ENCODE data around the gene TKT.
"Not testable (repeated sequence)": the region's sequence is repeated elsewhere in the genome, so short reads cannot be mapped to it uniquely, and the experiment has no call there.

DNA sequence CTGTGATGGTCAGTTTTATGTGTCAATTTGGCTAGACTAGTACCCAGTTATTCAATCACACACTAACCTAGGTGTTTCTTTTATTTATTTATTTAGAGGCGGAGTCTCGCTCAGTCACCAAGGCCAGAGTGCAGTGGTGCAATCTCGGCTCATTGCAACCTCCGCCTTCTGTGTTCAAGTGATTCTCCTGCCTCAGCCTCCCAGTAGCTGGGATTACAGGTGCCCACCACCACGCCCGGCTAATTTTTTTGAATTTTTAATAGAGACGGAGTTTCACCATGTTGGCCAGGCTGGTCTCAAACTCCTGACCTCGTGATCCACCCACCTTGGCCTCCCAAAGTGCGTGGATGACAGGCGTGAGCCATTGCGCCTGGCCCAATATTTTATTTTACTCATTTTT lies 13.4 kb upstream of the TKT start:
- not testable (repeated sequence) for TF ChIP-seq TAF1 (IDR thresholded peaks at IDR 0.05; ENCODE audit: borderline replicate concordance, low read depth, low read length); POLR2A (IDR thresholded peaks at IDR 0.05; ENCODE audit: low read depth, low read length)
